Measurements from ENCODE around the gene TMEM53.

DNA sequence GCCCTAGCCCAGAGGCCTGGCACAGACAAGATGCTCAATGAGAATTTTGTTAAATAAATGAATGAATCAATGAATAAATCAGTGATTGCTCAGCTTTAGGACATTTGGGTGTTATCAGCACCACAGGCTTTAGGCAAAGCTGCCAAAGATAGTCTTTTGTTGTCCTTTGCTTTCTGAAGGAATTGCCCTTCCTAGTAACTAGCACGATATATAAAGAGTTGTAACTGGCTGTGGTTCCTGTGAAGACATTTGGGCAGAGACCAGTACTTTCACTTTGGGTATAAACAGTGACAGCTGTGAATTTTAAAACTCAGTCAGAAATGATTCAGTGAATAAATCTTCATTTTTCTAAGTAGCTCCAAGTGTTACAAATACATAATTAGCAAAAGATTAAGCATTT, 43.4 kb upstream of the TMEM53 start:
- TF ChIP-seq, protein P1, sequence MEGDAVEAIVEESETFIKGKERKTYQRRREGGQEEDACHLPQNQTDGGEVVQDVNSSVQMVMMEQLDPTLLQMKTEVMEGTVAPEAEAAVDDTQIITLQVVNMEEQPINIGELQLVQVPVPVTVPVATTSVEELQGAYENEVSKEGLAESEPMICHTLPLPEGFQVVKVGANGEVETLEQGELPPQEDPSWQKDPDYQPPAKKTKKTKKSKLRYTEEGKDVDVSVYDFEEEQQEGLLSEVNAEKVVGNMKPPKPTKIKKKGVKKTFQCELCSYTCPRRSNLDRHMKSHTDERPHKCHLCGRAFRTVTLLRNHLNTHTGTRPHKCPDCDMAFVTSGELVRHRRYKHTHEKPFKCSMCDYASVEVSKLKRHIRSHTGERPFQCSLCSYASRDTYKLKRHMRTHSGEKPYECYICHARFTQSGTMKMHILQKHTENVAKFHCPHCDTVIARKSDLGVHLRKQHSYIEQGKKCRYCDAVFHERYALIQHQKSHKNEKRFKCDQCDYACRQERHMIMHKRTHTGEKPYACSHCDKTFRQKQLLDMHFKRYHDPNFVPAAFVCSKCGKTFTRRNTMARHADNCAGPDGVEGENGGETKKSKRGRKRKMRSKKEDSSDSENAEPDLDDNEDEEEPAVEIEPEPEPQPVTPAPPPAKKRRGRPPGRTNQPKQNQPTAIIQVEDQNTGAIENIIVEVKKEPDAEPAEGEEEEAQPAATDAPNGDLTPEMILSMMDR (IDR thresholded peaks at IDR 0.05; ENCODE audit: borderline replicate concordance, extremely low read depth, low read length, poor library complexity, severe bottlenecking): no peak
- TF ChIP-seq EZH2 (IDR thresholded peaks at IDR 0.05; ENCODE audit: borderline replicate concordance, low read depth, low read length, severe bottlenecking): no peak

Measured in DND-41 (cell line).